SU-DHL-6 (cell line): ENCODE measurements around the gene PIK3CA.
"Not testable (repeated sequence)": the region's sequence is repeated elsewhere in the genome, so short reads cannot be mapped to it uniquely, and the experiment has no call there.

ENCODE experiments used
- H2AFZ ChIP-seq: fragments of 200-600 bp; sonication (generic); 2 replicates; pipeline ENCODE4 v1.6.1; 2014; ENCODE audit warnings: low read depth, mild to moderate bottlenecking, moderate library complexity, mixed read lengths, antibody characterized with exemption, low read length; ENCODE audit not compliant: severe bottlenecking
- H3F3A ChIP-seq: fragments of 200-600 bp; shearing (Covaris generic); 2 replicates; pipeline ENCODE4 v1.6.0; 2016; ENCODE audit warnings: antibody characterized with exemption, mild to moderate bottlenecking; ENCODE audit not compliant: insufficient read depth
- H3K27ac ChIP-seq: fragments of 200-600 bp; sonication (generic); 2 replicates; pipeline ENCODE4 v1.5.1; 2016; ENCODE audit warnings: low read depth, mild to moderate bottlenecking, low read length, moderate library complexity, mixed read lengths
- H3K27me3 ChIP-seq: fragments of 200-600 bp; sonication (generic), shearing (Covaris generic); 2 replicates; pipeline ENCODE4 v1.6.0; 2014; ENCODE audit warnings: mild to moderate bottlenecking, low read length
- H3K36me3 ChIP-seq: fragments of 200-600 bp; sonication (generic); 2 replicates; pipeline ENCODE4 v1.6.1; 2014; ENCODE audit warnings: mild to moderate bottlenecking, low read length, mixed read lengths
- H3K4me2 ChIP-seq: fragments of 300-600, 200-600 bp; shearing (Covaris generic), sonication (generic); 2 replicates; pipeline ENCODE4 v1.6.0; 2014; ENCODE audit warnings: low read length, low read depth, mild to moderate bottlenecking; ENCODE audit not compliant: poor library complexity, severe bottlenecking
- H3K4me3 ChIP-seq: fragments of 200-600 bp; sonication (generic); 2 replicates; pipeline ENCODE4 v1.5.1; 2014; ENCODE audit warnings: antibody characterized with exemption, low read length, mild to moderate bottlenecking, mixed read lengths; ENCODE audit not compliant: insufficient read depth, poor library complexity, severe bottlenecking
- H3K79me2 ChIP-seq: fragments of 200-600 bp; sonication (generic); 2 replicates; pipeline ENCODE4 v1.6.1; 2014; ENCODE audit warnings: mild to moderate bottlenecking, low read length, moderate library complexity; ENCODE audit not compliant: insufficient read depth
- H3K9ac ChIP-seq: fragments of 200-600 bp; sonication (generic); 2 replicates; pipeline ENCODE4 v1.7.0; 2014; ENCODE audit warnings: mild to moderate bottlenecking, low read length
- H3K9me2 ChIP-seq: fragments of 200-600 bp; sonication (generic); replicated peaks from 2 replicates; pipeline ENCODE4 v1.6.1; 2014; ENCODE audit warnings: low read length; ENCODE audit not compliant: insufficient read depth
- H3K9me3 ChIP-seq: fragments of 200-600 bp; sonication (generic); 2 replicates; pipeline ENCODE4 v1.6.1; 2014; ENCODE audit warnings: low read length, mixed read lengths; ENCODE audit not compliant: insufficient read depth
- H4K20me1 ChIP-seq: fragments of 200-600 bp; sonication (generic); 2 replicates; pipeline ENCODE4 v1.6.1; 2014; ENCODE audit warnings: low read depth, mild to moderate bottlenecking, antibody characterized with exemption, low read length, moderate library complexity, mixed read lengths
- EZH2phosphoT487 ChIP-seq: fragments of 200-600 bp; sonication (generic), shearing (Covaris generic); conservative IDR thresholded peaks from 2 replicates; pipeline ENCODE4 v1.6.1; 2018; ENCODE audit warnings: mild to moderate bottlenecking, antibody characterized with exemption, low read length, moderate library complexity, mixed read lengths
- TF ChIP-seq, protein P1 (sequence below): fragments of 200-600 bp; sonication (generic); IDR thresholded peaks from one replicate; pipeline ENCODE4 v1.5.1; 2017; ENCODE audit warnings: antibody characterized with exemption, mild to moderate bottlenecking, low read length, moderate library complexity; ENCODE audit not compliant: insufficient read depth, poor library complexity, severe bottlenecking

The PIK3CA gene

GRCh38 chr3:179233043-179233442, 84.9 kb downstream of the PIK3CA start:
- no peaks in the 10 kb centered on the region for H3K27me3 ChIP-seq
- TF ChIP-seq EZH2phosphoT487, result no peak
- TF ChIP-seq, protein P1, sequence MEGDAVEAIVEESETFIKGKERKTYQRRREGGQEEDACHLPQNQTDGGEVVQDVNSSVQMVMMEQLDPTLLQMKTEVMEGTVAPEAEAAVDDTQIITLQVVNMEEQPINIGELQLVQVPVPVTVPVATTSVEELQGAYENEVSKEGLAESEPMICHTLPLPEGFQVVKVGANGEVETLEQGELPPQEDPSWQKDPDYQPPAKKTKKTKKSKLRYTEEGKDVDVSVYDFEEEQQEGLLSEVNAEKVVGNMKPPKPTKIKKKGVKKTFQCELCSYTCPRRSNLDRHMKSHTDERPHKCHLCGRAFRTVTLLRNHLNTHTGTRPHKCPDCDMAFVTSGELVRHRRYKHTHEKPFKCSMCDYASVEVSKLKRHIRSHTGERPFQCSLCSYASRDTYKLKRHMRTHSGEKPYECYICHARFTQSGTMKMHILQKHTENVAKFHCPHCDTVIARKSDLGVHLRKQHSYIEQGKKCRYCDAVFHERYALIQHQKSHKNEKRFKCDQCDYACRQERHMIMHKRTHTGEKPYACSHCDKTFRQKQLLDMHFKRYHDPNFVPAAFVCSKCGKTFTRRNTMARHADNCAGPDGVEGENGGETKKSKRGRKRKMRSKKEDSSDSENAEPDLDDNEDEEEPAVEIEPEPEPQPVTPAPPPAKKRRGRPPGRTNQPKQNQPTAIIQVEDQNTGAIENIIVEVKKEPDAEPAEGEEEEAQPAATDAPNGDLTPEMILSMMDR, result no peak
- H2AFZ ChIP-seq, result no peak overlapping the region
- H3K9me3 ChIP-seq, result no peaks in the 10 kb centered on the region
- H3F3A ChIP-seq, result no peaks in the 10 kb centered on the region
- H3K4me3 ChIP-seq, result no peak overlapping the region
- H3K4me2 ChIP-seq, result no peak overlapping the region
- H3K9ac ChIP-seq, result no peak overlapping the region
- H3K27ac ChIP-seq, result no peak overlapping the region
- no peaks in the 10 kb centered on the region; the same call in 1 of the 2 replicates for H4K20me1 ChIP-seq
- peaks cover 5% of the 10 kb centered on the region; the same call in 1 of the 2 replicates for H3K36me3 ChIP-seq
- H3K9me2 ChIP-seq, result no peaks in the 10 kb centered on the region
- no peaks in the 10 kb centered on the region for H3K79me2 ChIP-seq

DNA sequence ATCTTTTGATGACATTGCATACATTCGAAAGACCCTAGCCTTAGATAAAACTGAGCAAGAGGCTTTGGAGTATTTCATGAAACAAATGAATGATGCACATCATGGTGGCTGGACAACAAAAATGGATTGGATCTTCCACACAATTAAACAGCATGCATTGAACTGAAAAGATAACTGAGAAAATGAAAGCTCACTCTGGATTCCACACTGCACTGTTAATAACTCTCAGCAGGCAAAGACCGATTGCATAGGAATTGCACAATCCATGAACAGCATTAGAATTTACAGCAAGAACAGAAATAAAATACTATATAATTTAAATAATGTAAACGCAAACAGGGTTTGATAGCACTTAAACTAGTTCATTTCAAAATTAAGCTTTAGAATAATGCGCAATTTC, 86.0 kb downstream of the PIK3CA start:
- H3K36me3 ChIP-seq, result peaks cover 5% of the 10 kb centered on the region; the same call in 1 of the 2 replicates
- H3K4me2 ChIP-seq, result no peak overlapping the region
- H3F3A ChIP-seq, result no peaks in the 10 kb centered on the region

DNA sequence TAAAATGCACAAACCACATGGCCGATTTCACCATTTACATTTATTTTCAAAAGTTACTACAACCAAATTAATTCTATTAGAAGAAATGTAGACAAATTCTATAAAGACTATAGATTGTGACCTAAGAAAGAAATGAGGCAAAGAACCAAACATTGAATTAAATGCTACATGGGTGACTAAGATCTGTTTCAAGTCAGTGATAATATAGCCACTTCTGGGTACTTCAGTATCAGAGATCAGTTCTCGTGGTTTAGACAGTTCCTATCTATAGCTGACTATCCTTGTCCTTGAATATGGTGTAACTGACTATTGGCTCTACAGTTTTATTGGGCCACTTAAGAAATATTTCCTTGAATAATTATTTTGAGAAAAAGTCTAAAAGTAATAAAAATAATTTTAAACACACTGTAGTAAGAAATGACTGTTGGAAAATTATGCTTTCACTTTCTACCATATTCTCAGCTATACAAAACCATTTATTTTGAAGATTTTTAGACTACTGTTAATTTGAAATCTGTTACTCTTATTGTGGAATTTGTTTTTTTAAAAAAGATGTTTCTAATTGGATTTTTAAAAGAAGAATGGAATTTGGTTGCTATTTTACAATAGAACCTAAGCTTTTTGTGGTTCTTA, 88.6 kb downstream of the PIK3CA start:
- no peaks in the 10 kb centered on the region for H3K9me2 ChIP-seq
- H3K4me3 ChIP-seq, result no peak overlapping the region
- H3K4me2 ChIP-seq, result no peak overlapping the region
- no peak overlapping the region for H3K9ac ChIP-seq
- H3K79me2 ChIP-seq, result no peaks in the 10 kb centered on the region
- no peak overlapping the region for H2AFZ ChIP-seq
- H3K36me3 ChIP-seq, result peaks cover 5% of the 10 kb centered on the region; the same call in 1 of the 2 replicates
- H3K9me3 ChIP-seq, result no peaks in the 10 kb centered on the region
- H3K27ac ChIP-seq, result no peak overlapping the region
- no peak for TF ChIP-seq EZH2phosphoT487
- TF ChIP-seq, protein P1, result no peak
- H3K27me3 ChIP-seq, result no peaks in the 10 kb centered on the region
- no peaks in the 10 kb centered on the region; the same call in 1 of the 2 replicates for H4K20me1 ChIP-seq
- no peaks in the 10 kb centered on the region for H3F3A ChIP-seq

More for the DNA sequence above, 86.0 kb downstream of the PIK3CA start:
- TF ChIP-seq EZH2phosphoT487, result no peak
- TF ChIP-seq, protein P1, result no peak
- Histone ChIP-seq H3K4me3 (no peak overlapping the region), H3K9me2 (no peaks in the 10 kb centered on the region), H3K9me3 (no peaks in the 10 kb centered on the region), H4K20me1 (no peaks in the 10 kb centered on the region; the same call in 1 of the 2 replicates), H3K79me2 (no peaks in the 10 kb centered on the region), H2AFZ (no peak overlapping the region), H3K27ac (no peak overlapping the region), H3K9ac (no peak overlapping the region), H3K27me3 (no peaks in the 10 kb centered on the region)

DNA sequence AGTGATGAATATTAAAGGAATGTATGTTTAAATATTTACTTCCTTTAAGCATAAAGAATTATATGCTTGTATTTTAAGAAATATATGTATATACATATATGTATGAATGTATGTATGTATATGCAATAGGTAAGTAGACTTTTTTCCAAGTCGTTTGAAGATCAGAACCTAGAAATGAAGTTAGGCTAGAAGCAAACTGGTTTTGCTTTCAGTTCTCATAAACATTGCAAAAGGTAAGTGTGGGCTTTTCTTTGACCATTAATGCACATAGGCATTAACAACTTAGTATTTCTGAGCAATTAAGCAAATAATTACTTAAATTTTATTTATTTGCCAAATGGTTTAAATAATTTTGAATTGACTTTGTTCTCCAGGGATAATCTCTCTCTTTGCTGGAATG, 92.1 kb downstream of the PIK3CA start:
- H3K27ac ChIP-seq, H3K9ac ChIP-seq, H4K20me1 ChIP-seq, H3K4me2 ChIP-seq, H3K4me3 ChIP-seq, H3K79me2 ChIP-seq, H3K27me3 ChIP-seq, H3K9me2 ChIP-seq, H3K9me3 ChIP-seq, H3K36me3 ChIP-seq, H3F3A ChIP-seq, H2AFZ ChIP-seq: not testable (repeated sequence)

DNA sequence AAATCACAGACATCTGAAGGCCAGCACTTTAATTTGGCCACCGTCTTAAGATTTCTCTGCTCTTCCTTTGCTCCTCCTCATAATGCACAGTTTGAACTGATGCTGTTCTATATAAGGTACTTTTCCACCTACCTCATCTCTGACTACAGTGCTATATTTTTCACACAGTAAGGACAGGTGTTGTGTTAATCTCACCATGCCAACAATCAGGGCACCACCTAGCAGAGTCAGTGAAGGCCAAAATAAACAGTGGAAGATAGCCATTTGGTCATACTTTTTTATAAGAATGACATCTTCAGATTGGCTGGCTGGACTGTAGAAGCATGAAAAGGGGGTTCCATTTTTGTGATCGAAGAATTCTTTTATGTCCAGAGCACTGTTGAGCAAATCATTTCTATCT, 94.7 kb downstream of the PIK3CA start:
- not testable (repeated sequence) for H3K4me2 ChIP-seq

More for the DNA sequence above, 94.7 kb downstream of the PIK3CA start:
- H3K9ac ChIP-seq, H2AFZ ChIP-seq, H4K20me1 ChIP-seq, H3K27ac ChIP-seq, H3K36me3 ChIP-seq, H3K79me2 ChIP-seq, H3K4me3 ChIP-seq, H3K9me3 ChIP-seq, H3K9me2 ChIP-seq, H3F3A ChIP-seq, H3K27me3 ChIP-seq: not testable (repeated sequence)
